Nephron (organoid): Measurements from ENCODE around the gene RAB3D.
A peak's percentile ranks its signal among the peaks of the same experiment; 100 is the strongest.
"Not testable (repeated sequence)": the region's sequence is repeated elsewhere in the genome, so short reads cannot be mapped to it uniquely, and the experiment has no call there.

Experiments
- H3K27ac Mint-ChIP-seq, 3 experiments: 2 replicates each; pipeline ENCODE4 v1.8.0; 2020; ENCODE audit warnings: mixed read lengths in 3 of 3, mild to moderate bottlenecking in 2 of 3, moderate library complexity in 1 of 3
- H3K27me3 Mint-ChIP-seq: 2 replicates; pipeline ENCODE4 v1.8.0; 2021; ENCODE audit warnings: low read depth, mild to moderate bottlenecking, moderate library complexity, mixed read lengths
- H3K36me3 Mint-ChIP-seq: 2 replicates; pipeline ENCODE4 v1.8.0; 2020; ENCODE audit warnings: low read depth, mixed read lengths
- H3K4me1 Mint-ChIP-seq: 2 replicates; pipeline ENCODE4 v1.8.0; 2020; ENCODE audit warnings: mixed read lengths
- H3K4me3 Mint-ChIP-seq, 3 experiments: 2 replicates each; pipeline ENCODE4 v1.8.0; 2020; ENCODE audit warnings: mild to moderate bottlenecking in 3 of 3, mixed read lengths in 3 of 3, moderate library complexity in 2 of 3
- H3K9me3 Mint-ChIP-seq: 2 replicates; pipeline ENCODE4 v1.8.0; 2020; ENCODE audit warnings: mixed read lengths
- CTCF ChIP-seq, 3 experiments: fragments of 200-600 bp; sonication (generic); IDR thresholded peaks; one replicate each; pipeline ENCODE4 v1.5.0; 2021; ENCODE audit warnings: antibody characterized with exemption in 3 of 3; ENCODE audit not compliant: unreplicated experiment in 3 of 3

Gene RAB3D

DNA sequence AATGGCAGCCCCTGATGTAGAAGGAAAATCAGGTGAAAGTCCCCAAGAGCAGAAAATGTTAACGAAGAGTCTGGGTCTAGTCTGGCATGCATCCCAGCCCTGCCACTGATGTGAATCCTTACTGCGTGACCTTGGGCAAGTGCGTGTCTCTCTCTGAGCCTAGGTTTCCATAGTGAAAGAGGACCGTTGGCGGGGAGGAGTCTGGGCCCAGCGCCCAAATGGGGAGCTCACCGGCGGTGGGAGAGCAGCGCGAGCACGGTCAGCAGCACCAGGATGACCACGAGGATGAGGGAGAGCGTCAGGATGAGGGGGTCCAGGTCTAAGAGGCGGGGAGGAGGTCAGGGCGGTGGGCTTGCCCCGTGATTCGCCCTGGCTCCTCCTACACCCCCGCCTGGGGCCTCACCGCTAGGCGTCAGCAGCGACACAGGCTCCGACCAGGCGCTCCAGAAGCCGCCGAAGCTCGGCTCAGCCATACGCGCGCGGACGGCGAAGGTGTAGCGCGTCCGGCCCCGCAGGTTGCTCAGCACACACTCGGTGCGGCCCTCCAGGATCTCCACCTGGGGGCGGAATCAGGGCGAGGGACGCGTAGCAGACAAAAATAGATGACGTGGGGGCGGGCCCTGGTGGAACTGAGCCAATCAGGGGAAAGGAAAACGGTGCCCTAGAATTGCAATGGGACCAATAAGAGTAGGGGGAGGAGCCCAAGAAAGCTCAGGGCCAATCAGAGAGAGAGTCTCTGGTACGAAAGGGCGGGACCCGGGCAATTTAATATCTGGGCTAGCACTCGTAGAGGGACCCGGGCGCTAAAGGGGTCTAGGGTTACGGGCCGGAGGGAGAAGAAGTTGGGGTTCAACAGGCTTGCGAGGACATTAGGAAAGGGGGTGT is 41.4 kb upstream of the RAB3D start:
- peak; percentile 64 to 80 (median 72) for TF ChIP-seq CTCF (IDR thresholded peaks at IDR 0.05; ENCODE audit: unreplicated experiment in 3 of 3)
- Mint-ChIP-seq H3K27ac (peak overlapping the region; percentile 1 to 88 (median 63)), H3K4me3 (peak overlapping the region; percentile 92 to 95 (median 92)), H3K4me1 (peaks cover 13% of the 10 kb centered on the region), H3K36me3 (peaks cover 4% of the 10 kb centered on the region), H3K27me3 (peaks cover 36% of the 10 kb centered on the region), H3K9me3 (no peaks in the 10 kb centered on the region)

- no peaks in the 10 kb centered on the region for H3K9me3 Mint-ChIP-seq
- peaks cover 36% of the 10 kb centered on the region for H3K27me3 Mint-ChIP-seq
- peak overlapping the region; percentile 92 to 95 (median 92) for H3K4me3 Mint-ChIP-seq
- no peak for TF ChIP-seq CTCF (IDR thresholded peaks at IDR 0.05; ENCODE audit: unreplicated experiment in 3 of 3)
- H3K36me3 Mint-ChIP-seq: peaks cover 4% of the 10 kb centered on the region
- H3K27ac Mint-ChIP-seq: peak overlapping the region in 1 of 3 experiments; percentile 77
- H3K4me1 Mint-ChIP-seq: peaks cover 13% of the 10 kb centered on the region
Observed at GRCh38 chr19:11379857-11380350, 40.4 kb upstream of the RAB3D start.

DNA sequence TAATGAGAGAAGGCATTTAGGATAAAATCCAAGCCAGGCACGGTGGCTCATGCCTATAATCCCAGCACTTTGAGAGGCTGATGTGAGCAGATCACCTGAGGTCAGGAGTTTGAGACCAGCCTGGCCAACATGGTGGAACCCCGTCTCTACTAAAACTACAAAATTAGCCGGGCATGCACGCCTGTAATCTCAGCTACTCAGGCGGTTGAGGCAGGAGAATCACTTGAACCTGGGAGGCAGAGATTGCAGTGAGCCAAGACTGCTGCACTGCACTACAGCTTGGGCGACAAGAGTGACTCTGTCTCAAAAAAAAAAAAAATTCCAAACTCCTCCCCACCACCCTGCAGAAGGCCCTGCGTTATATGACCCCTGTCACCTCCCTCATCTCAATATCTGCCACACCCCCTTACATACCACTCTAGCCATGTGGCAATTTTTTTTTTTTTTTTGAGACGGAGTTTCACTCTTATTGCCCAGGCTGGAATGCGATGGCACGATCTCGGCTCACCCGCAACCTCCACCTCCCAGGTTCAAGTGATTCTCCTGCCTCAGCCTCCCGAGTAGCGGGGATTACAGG is 39.9 kb upstream of the RAB3D start:
- H3K27me3 Mint-ChIP-seq: peaks cover 31% of the 10 kb centered on the region
- not testable (repeated sequence) for H3K9me3 Mint-ChIP-seq, H3K36me3 Mint-ChIP-seq, H3K27ac Mint-ChIP-seq
- H3K4me1 Mint-ChIP-seq: peaks cover 13% of the 10 kb centered on the region
- H3K4me3 Mint-ChIP-seq: peak overlapping the region in 1 of 3 experiments; percentile 28

GRCh38 chr19:11378319-11379189 is 39.1 kb upstream of the RAB3D start:
- Mint-ChIP-seq H3K27me3 (peaks cover 24% of the 10 kb centered on the region), H3K27ac (peak overlapping the region in 1 of 3 experiments; percentile 9), H3K36me3 (peaks cover 4% of the 10 kb centered on the region), H3K9me3 (no peaks in the 10 kb centered on the region), H3K4me3 (peak overlapping the region; percentile 45 to 76 (median 73)), H3K4me1 (peaks cover 13% of the 10 kb centered on the region)
- peak; percentile 62 to 76 (median 71) for TF ChIP-seq CTCF (IDR thresholded peaks at IDR 0.05; ENCODE audit: unreplicated experiment in 3 of 3)

GRCh38 chr19:11377756-11378155 is 38.3 kb upstream of the RAB3D start:
- Mint-ChIP-seq H3K36me3 (peaks cover 4% of the 10 kb centered on the region), H3K27me3 (peaks cover 19% of the 10 kb centered on the region), H3K27ac (peak overlapping the region in 1 of 3 experiments; percentile 74), H3K4me3 (no peak overlapping the region), H3K9me3 (no peaks in the 10 kb centered on the region), H3K4me1 (peaks cover 13% of the 10 kb centered on the region)
- TF ChIP-seq CTCF (IDR thresholded peaks at IDR 0.05; ENCODE audit: unreplicated experiment in 3 of 3): no peak

- no peak for TF ChIP-seq CTCF (IDR thresholded peaks at IDR 0.05; ENCODE audit: unreplicated experiment in 3 of 3)
- H3K27ac Mint-ChIP-seq: peak overlapping the region; percentile 74 to 84 (median 78)
- peaks cover 4% of the 10 kb centered on the region for H3K36me3 Mint-ChIP-seq
- peaks cover 14% of the 10 kb centered on the region for H3K27me3 Mint-ChIP-seq
- peaks cover 13% of the 10 kb centered on the region for H3K4me1 Mint-ChIP-seq
- H3K9me3 Mint-ChIP-seq: no peaks in the 10 kb centered on the region
- peak overlapping the region; percentile 53 to 79 (median 64) for H3K4me3 Mint-ChIP-seq
Observed at GRCh38 chr19:11377237-11377636, 37.8 kb upstream of the RAB3D start.
